HFFc6 (cell line): ENCODE data around the gene NUP98. TPM values are rescaled to one million over a fixed set of nuclear protein-coding genes. Genes with fewer than 3 reads are reported as not detected.

Experiments used
- DNase-seq: peaks from one replicate; pipeline ENCODE4 v3.0.0-alpha.2; 2018
- H3K27ac Mint-ChIP-seq: 2 replicates; pipeline ENCODE4 v1.8.0; 2020; ENCODE audit warnings: mild to moderate bottlenecking, mixed read lengths
- H3K27me3 Mint-ChIP-seq: 2 replicates; pipeline ENCODE4 v1.8.0; 2021; ENCODE audit warnings: mild to moderate bottlenecking, moderate library complexity, mixed read lengths; ENCODE audit not compliant: insufficient read depth
- H3K36me3 Mint-ChIP-seq: 2 replicates; pipeline ENCODE4 v1.8.0; 2021; ENCODE audit warnings: low read depth, mixed read lengths
- H3K4me1 Mint-ChIP-seq: 2 replicates; pipeline ENCODE4 v1.8.0; 2020; ENCODE audit warnings: low read depth, mixed read lengths
- H3K4me3 Mint-ChIP-seq: 2 replicates; pipeline ENCODE4 v1.8.0; 2020; ENCODE audit warnings: mild to moderate bottlenecking, moderate library complexity, mixed read lengths
- H3K9me3 Mint-ChIP-seq: 2 replicates; pipeline ENCODE4 v1.8.0; 2020; ENCODE audit warnings: mild to moderate bottlenecking, mixed read lengths
- total RNA-seq, 6 experiments: library from RNA; stranded (reverse); fragmentation: NEBNext Ultra II Directional; extraction: Animal tissue kit (Norgen Biotek cat#: 25700); gene quantifications; 2 replicates in 1 of 6; 3 replicates in 5 of 6; pipeline ENCODE4 v1.2.3, GENCODE V29; 2021
- TF ChIP-seq, protein P1 (sequence below): fragments of 200-600 bp; sonication (generic); IDR thresholded peaks from 2 replicates; pipeline ENCODE4 v1.5.0; 2021; ENCODE audit warnings: antibody characterized with exemption, mild to moderate bottlenecking

The NUP98 gene
- total RNA-seq, 6 experiments from 2014 or later: 81.4 to 96.7 (median 85.6) TPM

DNA sequence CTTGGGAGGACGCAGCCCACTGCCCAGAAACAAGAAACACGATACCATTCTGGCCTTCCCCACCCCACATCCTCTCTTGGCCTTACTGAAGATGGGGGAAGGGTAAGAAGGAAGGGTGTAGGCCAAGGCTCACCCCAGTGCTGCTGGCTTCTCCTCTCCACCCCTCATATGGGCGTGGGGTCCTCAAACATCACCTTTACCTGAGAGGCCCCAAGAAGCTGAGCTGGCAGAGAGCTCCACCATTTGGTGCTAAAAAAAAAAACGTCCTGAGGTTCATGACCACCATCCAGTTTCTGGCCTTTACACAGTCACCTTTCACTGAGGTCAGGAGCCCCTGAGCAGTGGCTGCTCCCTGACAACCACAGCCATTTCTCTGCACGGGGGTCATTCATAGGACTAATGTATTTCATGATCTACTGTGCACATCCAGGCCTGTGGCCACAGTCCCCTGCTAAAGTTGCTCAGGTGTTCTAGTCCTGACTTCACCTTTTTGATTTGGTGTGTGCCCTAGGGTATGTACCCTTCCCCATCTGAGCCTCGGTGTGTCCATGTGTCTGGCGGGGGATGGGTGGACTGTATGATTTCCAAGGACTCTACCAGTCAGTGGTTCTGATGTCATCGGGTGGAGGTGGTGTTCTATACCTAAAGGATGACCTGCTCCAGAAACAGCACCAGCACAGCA lies 28.3 kb upstream of the NUP98 start:
- Mint-ChIP-seq H3K27ac (no peak overlapping the region), H3K27me3 (peaks cover 2% of the 10 kb centered on the region), H3K4me3 (no peak overlapping the region), H3K36me3 (peaks cover 27% of the 10 kb centered on the region; the same call in 1 of the 2 replicates), H3K9me3 (no peaks in the 10 kb centered on the region), H3K4me1 (peaks cover 18% of the 10 kb centered on the region)
- no peak for DNase-seq
- TF ChIP-seq, protein P1, sequence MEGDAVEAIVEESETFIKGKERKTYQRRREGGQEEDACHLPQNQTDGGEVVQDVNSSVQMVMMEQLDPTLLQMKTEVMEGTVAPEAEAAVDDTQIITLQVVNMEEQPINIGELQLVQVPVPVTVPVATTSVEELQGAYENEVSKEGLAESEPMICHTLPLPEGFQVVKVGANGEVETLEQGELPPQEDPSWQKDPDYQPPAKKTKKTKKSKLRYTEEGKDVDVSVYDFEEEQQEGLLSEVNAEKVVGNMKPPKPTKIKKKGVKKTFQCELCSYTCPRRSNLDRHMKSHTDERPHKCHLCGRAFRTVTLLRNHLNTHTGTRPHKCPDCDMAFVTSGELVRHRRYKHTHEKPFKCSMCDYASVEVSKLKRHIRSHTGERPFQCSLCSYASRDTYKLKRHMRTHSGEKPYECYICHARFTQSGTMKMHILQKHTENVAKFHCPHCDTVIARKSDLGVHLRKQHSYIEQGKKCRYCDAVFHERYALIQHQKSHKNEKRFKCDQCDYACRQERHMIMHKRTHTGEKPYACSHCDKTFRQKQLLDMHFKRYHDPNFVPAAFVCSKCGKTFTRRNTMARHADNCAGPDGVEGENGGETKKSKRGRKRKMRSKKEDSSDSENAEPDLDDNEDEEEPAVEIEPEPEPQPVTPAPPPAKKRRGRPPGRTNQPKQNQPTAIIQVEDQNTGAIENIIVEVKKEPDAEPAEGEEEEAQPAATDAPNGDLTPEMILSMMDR: no peak

- DNase-seq: no peak
- Mint-ChIP-seq H3K9me3 (no peaks in the 10 kb centered on the region), H3K4me3 (no peak overlapping the region), H3K36me3 (peaks cover 27% of the 10 kb centered on the region; the same call in 1 of the 2 replicates), H3K27me3 (peaks cover 2% of the 10 kb centered on the region), H3K4me1 (peaks cover 18% of the 10 kb centered on the region), H3K27ac (no peak overlapping the region)
- TF ChIP-seq, protein P1: peak; percentile 78
Measured at GRCh38 chr11:3824714-3825472, 27.5 kb upstream of the NUP98 start.

DNA sequence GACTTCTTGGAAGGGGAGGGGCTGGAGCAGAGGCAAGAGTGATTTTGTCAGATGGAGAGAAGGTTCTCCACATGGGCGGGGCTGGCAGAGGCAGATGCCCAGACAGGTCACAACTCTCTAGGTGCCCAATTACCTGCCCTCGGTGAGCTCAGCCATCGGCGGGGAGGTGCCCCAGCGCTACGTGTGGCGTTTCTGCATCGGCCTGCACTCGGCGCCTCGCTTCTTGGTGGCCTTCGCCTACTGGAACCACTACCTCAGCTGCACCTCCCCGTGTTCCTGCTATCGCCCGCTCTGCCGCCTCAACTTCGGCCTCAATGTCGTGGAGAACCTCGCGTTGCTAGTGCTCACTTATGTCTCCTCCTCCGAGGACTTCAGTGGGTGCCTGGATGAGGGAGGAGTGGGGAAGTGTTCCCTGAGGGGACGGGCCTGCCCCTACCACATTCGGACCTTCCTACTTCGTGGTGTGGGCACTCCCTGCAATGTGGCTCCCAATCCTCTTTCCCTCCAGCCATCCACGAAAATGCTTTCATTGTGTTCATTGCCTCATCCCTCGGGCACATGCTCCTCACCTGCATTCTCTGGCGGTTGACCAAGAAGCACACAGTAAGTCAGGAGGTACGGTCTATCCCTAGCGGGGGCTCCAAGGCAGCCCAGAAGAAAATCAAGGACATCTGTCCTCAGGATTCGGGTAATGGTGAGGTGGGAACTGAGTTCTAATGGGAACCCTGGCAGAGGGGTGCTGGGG lies 26.6 kb upstream of the NUP98 start:
- DNase-seq: no peak
- Mint-ChIP-seq H3K36me3 (peaks cover 27% of the 10 kb centered on the region; the same call in 1 of the 2 replicates), H3K4me1 (peaks cover 18% of the 10 kb centered on the region), H3K4me3 (no peak overlapping the region), H3K27ac (peak overlapping the region; percentile 42; the same call in 1 of the 2 replicates), H3K9me3 (no peaks in the 10 kb centered on the region), H3K27me3 (peaks cover 2% of the 10 kb centered on the region)
- TF ChIP-seq, protein P1: no peak

DNA sequence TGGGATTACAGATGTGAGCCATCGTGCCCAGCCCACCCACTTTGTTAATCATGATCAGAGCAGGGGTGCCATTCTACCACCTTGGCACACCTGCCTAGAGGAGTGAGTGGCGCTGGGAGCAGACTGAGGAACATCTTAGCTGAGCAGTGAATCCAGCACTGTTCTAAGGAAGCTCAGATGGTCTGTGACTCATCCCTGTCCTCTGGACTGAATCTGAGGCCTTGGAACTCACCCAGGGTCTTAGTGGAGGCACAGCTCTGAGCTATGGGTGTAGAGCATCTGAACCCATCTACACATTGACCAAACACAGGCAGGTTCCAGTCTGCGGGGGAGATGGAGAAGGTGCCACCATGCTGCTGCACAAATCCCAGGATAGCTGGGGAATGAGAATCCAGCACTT lies 25.9 kb upstream of the NUP98 start:
- peaks cover 2% of the 10 kb centered on the region for H3K27me3 Mint-ChIP-seq
- TF ChIP-seq, protein P1: no peak
- no peak overlapping the region for H3K4me3 Mint-ChIP-seq
- peak; percentile 75 for DNase-seq
- H3K36me3 Mint-ChIP-seq: peaks cover 27% of the 10 kb centered on the region; the same call in 1 of the 2 replicates
- peaks cover 18% of the 10 kb centered on the region for H3K4me1 Mint-ChIP-seq
- peak overlapping the region; percentile 42; the same call in 1 of the 2 replicates for H3K27ac Mint-ChIP-seq
- no peaks in the 10 kb centered on the region for H3K9me3 Mint-ChIP-seq

- peaks cover 18% of the 10 kb centered on the region for H3K4me1 Mint-ChIP-seq
- H3K36me3 Mint-ChIP-seq: peaks cover 20% of the 10 kb centered on the region; the same call in 1 of the 2 replicates
- no peaks in the 10 kb centered on the region for H3K9me3 Mint-ChIP-seq
- H3K27ac Mint-ChIP-seq: no peak overlapping the region
- no peak overlapping the region for H3K4me3 Mint-ChIP-seq
- TF ChIP-seq, protein P1: no peak
- DNase-seq: no peak
- no peaks in the 10 kb centered on the region; the same call in 1 of the 2 replicates for H3K27me3 Mint-ChIP-seq
Measured at GRCh38 chr11:3822312-3822711, 25.0 kb upstream of the NUP98 start.
